HS-27A (cell line): Measurements from ENCODE around the gene FADD.
"Not testable (repeated sequence)": the region's sequence is repeated elsewhere in the genome, so short reads cannot be mapped to it uniquely, and the experiment has no call there.

Source experiments
- DNase-seq: peaks from one replicate; pipeline ENCODE4 v3.0.0-alpha.2; 2012; ENCODE audit warnings: low read depth, missing footprints

FADD gene

GRCh38 chr11:70205049-70205725 is 2.1 kb downstream of the FADD start:
- DNase-seq: no peak

- DNase-seq: no peak
Observed at GRCh38 chr11:70205766-70206165, 2.7 kb downstream of the FADD start.

- no peak for DNase-seq
Observed at GRCh38 chr11:70206226-70206981, 3.3 kb downstream of the FADD start.

- no peak for DNase-seq
Observed at GRCh38 chr11:70206982-70207376, 3.9 kb downstream of the FADD start.

GRCh38 chr11:70207531-70208131 is 4.5 kb downstream of the FADD start:
- DNase-seq: no peak

- DNase-seq: no peak
Observed at GRCh38 chr11:70209391-70209912, 6.4 kb downstream of the FADD start.

GRCh38 chr11:70210051-70210501 is 7.0 kb downstream of the FADD start:
- no peak for DNase-seq

- no peak for DNase-seq
Observed at GRCh38 chr11:70210530-70210929, 7.4 kb downstream of the FADD start.

GRCh38 chr11:70212227-70212811 is 9.2 kb downstream of the FADD start:
- no peak for DNase-seq

- DNase-seq: not testable (repeated sequence)
Observed at GRCh38 chr11:70217388-70217787, 14.3 kb downstream of the FADD start.

- DNase-seq: not testable (repeated sequence)
Observed at GRCh38 chr11:70218076-70218475, 15.0 kb downstream of the FADD start.

GRCh38 chr11:70220136-70220535 is 17.0 kb downstream of the FADD start:
- no peak for DNase-seq

- DNase-seq: peak; percentile 73
Observed at GRCh38 chr11:70220920-70221319, 17.8 kb downstream of the FADD start.

- DNase-seq: no peak
Observed at GRCh38 chr11:70225681-70226177, 22.6 kb downstream of the FADD start.

GRCh38 chr11:70226183-70226582 is 23.1 kb downstream of the FADD start:
- DNase-seq: no peak

GRCh38 chr11:70226967-70227366 is 23.9 kb downstream of the FADD start:
- no peak for DNase-seq

GRCh38 chr11:70229737-70230136 is 26.6 kb downstream of the FADD start:
- no peak for DNase-seq

- no peak for DNase-seq
Observed at GRCh38 chr11:70230151-70230839, 27.2 kb downstream of the FADD start.

GRCh38 chr11:70230840-70231710 is 28.0 kb downstream of the FADD start:
- no peak for DNase-seq

- DNase-seq: no peak
Observed at GRCh38 chr11:70233034-70233433, 29.9 kb downstream of the FADD start.

- DNase-seq: peak; percentile 79
Observed at GRCh38 chr11:70233511-70233934, 30.4 kb downstream of the FADD start.
